ENCODE data around the gene MARCHF6. TPM values are rescaled to one million over a fixed set of nuclear protein-coding genes. Genes with fewer than 3 reads are reported as not detected.
A peak's percentile ranks its signal among the peaks of the same experiment; 100 is the strongest.
"Not testable (repeated sequence)": the region's sequence is repeated elsewhere in the genome, so short reads cannot be mapped to it uniquely, and the experiment has no call there.

MARCHF6 gene
- total RNA-seq, result 161 TPM
- long read RNA-seq, full-length matches to known transcripts, result 13 of 18 reads
- long read RNA-seq, partial matches to known transcripts, result 3 of 18 reads
- long read RNA-seq, other reads (novel, unspliced or antisense), result 2 of 18 reads

- ATAC-seq (peak; percentile 96), DNase-seq (ENCODE audit: missing footprints) (peak; percentile 98)
- intact Hi-C loops (cut with DNase I), result loop anchor here (2.0 to 5.0 kb wide), 2 partner anchors 21 to 66 kb away; no protein-coding TSS in a partner anchor
Measured at GRCh38 chr5:10353241-10354047, at the start of gene MARCHF6. TSS of gene MARCHF6 (plus strand) at chr5:10353695. CDS start at chr5:10353899, 204 bp downstream.

GRCh38 chr5:10303699-10304170 is 49.8 kb upstream of the MARCHF6 start:
- ATAC-seq (no peak), DNase-seq (ENCODE audit: missing footprints) (no peak)
- intact Hi-C loops (cut with DNase I), result no loop called here

GRCh38 chr5:10304932-10305331 is 48.6 kb upstream of the MARCHF6 start:
- DNase-seq (ENCODE audit: missing footprints), result no peak
- intact Hi-C loops (cut with DNase I), result no loop called here
- ATAC-seq, result no peak

GRCh38 chr5:10306114-10306513 is 47.4 kb upstream of the MARCHF6 start:
- intact Hi-C loops (cut with DNase I), result loop anchor here (2.0 kb wide), 1 partner anchor 25 kb away; no protein-coding TSS in a partner anchor
- DNase-seq (ENCODE audit: missing footprints) (no peak), ATAC-seq (no peak)

- intact Hi-C loops (cut with DNase I), result loop anchor here (2.0 kb wide), 1 partner anchor 24 kb away; no protein-coding TSS in a partner anchor
- ATAC-seq, result peak; percentile 29
- no peak for DNase-seq (ENCODE audit: missing footprints)
Measured at GRCh38 chr5:10306806-10307205, 46.7 kb upstream of the MARCHF6 start.

GRCh38 chr5:10307206-10308148 is 46.0 kb upstream of the MARCHF6 start, which contains the start of gene CMBL:
TSS of gene CMBL (minus strand) at chr5:10307902. CDS start at chr5:10290762, 17,140 bp downstream.
- intact Hi-C loops (cut with DNase I), result loop anchor here (2.0 kb wide), 1 partner anchor 23 kb away; no protein-coding TSS in a partner anchor
- peak; percentile 88 for ATAC-seq
- DNase-seq (ENCODE audit: missing footprints), result peak; percentile 87

GRCh38 chr5:10308844-10309243 is 44.7 kb upstream of the MARCHF6 start:
- intact Hi-C loops (cut with DNase I), result no loop called here
- DNase-seq (ENCODE audit: missing footprints) (no peak), ATAC-seq (no peak)

- intact Hi-C loops (cut with DNase I), result no loop called here
- DNase-seq (ENCODE audit: missing footprints) (no peak), ATAC-seq (no peak)
Measured at GRCh38 chr5:10310066-10310779, 43.3 kb upstream of the MARCHF6 start.

- intact Hi-C loops (cut with DNase I); ATAC-seq; DNase-seq (ENCODE audit: missing footprints): not testable (repeated sequence)
Measured at GRCh38 chr5:10310835-10311570, 42.5 kb upstream of the MARCHF6 start.

GRCh38 chr5:10311595-10312425 is 41.7 kb upstream of the MARCHF6 start:
- no peak for DNase-seq (ENCODE audit: missing footprints)
- intact Hi-C loops (cut with DNase I), result no loop called here
- no peak for ATAC-seq

GRCh38 chr5:10315201-10315600 is 38.3 kb upstream of the MARCHF6 start:
- ATAC-seq, result no peak
- no peak for DNase-seq (ENCODE audit: missing footprints)
- intact Hi-C loops (cut with DNase I), result no loop called here

- no peak for DNase-seq (ENCODE audit: missing footprints)
- intact Hi-C loops (cut with DNase I), result no loop called here
- no peak for ATAC-seq
Measured at GRCh38 chr5:10315824-10316509, 37.5 kb upstream of the MARCHF6 start.

- intact Hi-C loops (cut with DNase I), result no loop called here
- ATAC-seq (no peak), DNase-seq (ENCODE audit: missing footprints) (no peak)
Measured at GRCh38 chr5:10317825-10318682, 35.4 kb upstream of the MARCHF6 start.

- intact Hi-C loops (cut with DNase I), result no loop called here
- DNase-seq (ENCODE audit: missing footprints) (no peak), ATAC-seq (peak; percentile 57)
Measured at GRCh38 chr5:10319202-10319851, 34.2 kb upstream of the MARCHF6 start.

- ATAC-seq, result no peak
- no peak for DNase-seq (ENCODE audit: missing footprints)
- intact Hi-C loops (cut with DNase I), result no loop called here
Measured at GRCh38 chr5:10320793-10321192, 32.7 kb upstream of the MARCHF6 start.
